ENCODE results near the gene GALNT16. TPM values are rescaled to one million over a fixed set of nuclear protein-coding genes. Genes with fewer than 3 reads are reported as not detected.

Gene GALNT16
- total and polyA plus RNA-seq, 7 donors, result 2.4 to 20.5 (median 5.3) TPM; not detected in 1

GRCh38 chr14:69351911-69352310 is 92.0 kb downstream of the GALNT16 start:
- no peaks in the 10 kb centered on the region for H3K27me3 ChIP-seq
- H3K4me3 ChIP-seq, result no peak overlapping the region
- no peak for TF ChIP-seq EP300 (IDR thresholded peaks at IDR 0.05)
- no peak for TF ChIP-seq POLR2AphosphoS5 (IDR thresholded peaks at IDR 0.05)
- TF ChIP-seq POLR2A (IDR thresholded peaks at IDR 0.05), result no peak
- H3K36me3 ChIP-seq, result no peaks in the 10 kb centered on the region
- H3K27ac ChIP-seq, result no peak overlapping the region
- H3K9me3 ChIP-seq, result no peaks in the 10 kb centered on the region
- H3K4me1 ChIP-seq, result peaks cover 0 to 29% (median 19%) of the 10 kb centered on the region in 4 donors
- DNase-seq, result no peak
- 89 to 93% methylated on average over 5 of the region's 5 CpGs for WGBS, 2 donors
- intact Hi-C loops (cut with DNase I), result no loop called here

GRCh38 chr14:69353168-69353567 is 93.2 kb downstream of the GALNT16 start:
- Histone ChIP-seq H3K27ac (no peak overlapping the region), H3K4me1 (peaks cover 0 to 31% (median 19%) of the 10 kb centered on the region in 4 donors), H3K4me3 (no peak overlapping the region), H3K36me3 (no peaks in the 10 kb centered on the region), H3K27me3 (no peaks in the 10 kb centered on the region), H3K9me3 (no peaks in the 10 kb centered on the region)
- DNase-seq, result no peak
- intact Hi-C loops (cut with DNase I), result no loop called here
- 93 to 98% methylated on average over 3 of the region's 3 CpGs for WGBS, 2 donors
- no peak for TF ChIP-seq POLR2AphosphoS5 (IDR thresholded peaks at IDR 0.05)
- no peak for TF ChIP-seq POLR2A (IDR thresholded peaks at IDR 0.05)
- no peak for TF ChIP-seq CTCF (IDR thresholded peaks at IDR 0.05)
- no peak for TF ChIP-seq EP300 (IDR thresholded peaks at IDR 0.05)

GRCh38 chr14:69354383-69355153 is 94.6 kb downstream of the GALNT16 start:
- WGBS, 2 donors, result 43 to 47% methylated on average over 11 of the region's 11 CpGs
- intact Hi-C loops (cut with DNase I), result no loop called here
- DNase-seq, result peak; percentile 57
- Histone ChIP-seq H3K27me3 (no peaks in the 10 kb centered on the region), H3K36me3 (no peaks in the 10 kb centered on the region), H3K27ac (peak overlapping the region; percentile 59 to 82 (median 72)), H3K4me3 (no peak overlapping the region), H3K4me1 (peaks cover 0 to 31% (median 19%) of the 10 kb centered on the region in 4 donors), H3K9me3 (no peaks in the 10 kb centered on the region)
- TF ChIP-seq EP300 (IDR thresholded peaks at IDR 0.05) (no peak), POLR2AphosphoS5 (IDR thresholded peaks at IDR 0.05) (no peak), CTCF (IDR thresholded peaks at IDR 0.05) (no peak), POLR2A (IDR thresholded peaks at IDR 0.05) (no peak)

- Histone ChIP-seq H3K4me1 (peaks cover 0 to 31% (median 19%) of the 10 kb centered on the region in 4 donors), H3K36me3 (no peaks in the 10 kb centered on the region), H3K9me3 (no peaks in the 10 kb centered on the region), H3K4me3 (no peak overlapping the region), H3K27me3 (no peaks in the 10 kb centered on the region), H3K27ac (peak overlapping the region; percentile 59 to 82 (median 72))
- intact Hi-C loops (cut with DNase I), result no loop called here
- TF ChIP-seq EP300 (IDR thresholded peaks at IDR 0.05) (no peak), POLR2A (IDR thresholded peaks at IDR 0.05) (no peak), CTCF (IDR thresholded peaks at IDR 0.05) (no peak), POLR2AphosphoS5 (IDR thresholded peaks at IDR 0.05) (no peak)
- peak; percentile 36 for DNase-seq
- 83 to 96% methylated on average over 6 of the region's 6 CpGs for WGBS, 2 donors
Measured at GRCh38 chr14:69355154-69355597, 95.2 kb downstream of the GALNT16 start.

- no peaks in the 10 kb centered on the region for H3K36me3 ChIP-seq
- intact Hi-C loops (cut with DNase I), result no loop called here
- DNase-seq, result peak; percentile 81
- H3K9me3 ChIP-seq, result no peaks in the 10 kb centered on the region
- H3K27me3 ChIP-seq, result no peaks in the 10 kb centered on the region
- peaks cover 0 to 31% (median 19%) of the 10 kb centered on the region in 4 donors for H3K4me1 ChIP-seq
- TF ChIP-seq EP300 (IDR thresholded peaks at IDR 0.05) (no peak), POLR2AphosphoS5 (IDR thresholded peaks at IDR 0.05) (peak in 3 of 4 donors; percentile 43 to 49 (median 46)), POLR2A (IDR thresholded peaks at IDR 0.05) (no peak), CTCF (IDR thresholded peaks at IDR 0.05) (no peak)
- H3K4me3 ChIP-seq, result no peak overlapping the region
- WGBS, 2 donors, result 59 to 65% methylated on average over 6 of the region's 6 CpGs
- H3K27ac ChIP-seq, result peak overlapping the region; percentile 59 to 82 (median 72)
Measured at GRCh38 chr14:69355607-69356281, 95.8 kb downstream of the GALNT16 start.
